GM23338 (cell line): ENCODE results near the gene ZNF638. TPM values are rescaled to one million over a fixed set of nuclear protein-coding genes. Genes with fewer than 3 reads are reported as not detected.

Experiments used
- ATAC-seq: fragments of 200-7000 bp; cut with Tn5 transposase; 3 replicates; pipeline ENCODE4 v1.9.1; 2020
- DNase-seq: peaks from one replicate; pipeline ENCODE4 v3.0.0-alpha.2; 2015; ENCODE audit warnings: low spot score
- H2AFZ ChIP-seq: fragments of 200-600 bp; sonication (generic); 2 replicates; pipeline ENCODE4 v1.8.0; 2016; ENCODE audit warnings: antibody characterized with exemption, mild to moderate bottlenecking, moderate library complexity
- H3F3A ChIP-seq: fragments of 200-600 bp; sonication (generic); replicated peaks from 2 replicates; pipeline ENCODE4 v1.8.0; 2017; ENCODE audit warnings: antibody characterized with exemption, mixed run types, low read depth
- H3K27ac ChIP-seq: fragments of 200-600 bp; sonication (generic); 2 replicates; pipeline ENCODE4 v1.6.1; 2016; ENCODE audit warnings: low read depth
- H3K27me3 ChIP-seq: fragments of 200-600 bp; sonication (generic); 2 replicates; pipeline ENCODE4 v1.8.0; 2016; ENCODE audit warnings: mild to moderate bottlenecking, mixed run types, moderate library complexity; ENCODE audit not compliant: insufficient read depth
- H3K36me3 ChIP-seq: fragments of 200-600 bp; sonication (generic); 2 replicates; pipeline ENCODE4 v1.8.0; 2016; ENCODE audit warnings: mild to moderate bottlenecking; ENCODE audit not compliant: insufficient read depth
- H3K4me1 ChIP-seq: fragments of 200-600 bp; sonication (generic); 2 replicates; pipeline ENCODE4 v1.8.0; 2016; ENCODE audit warnings: mild to moderate bottlenecking, moderate library complexity; ENCODE audit not compliant: insufficient read depth
- H3K4me2 ChIP-seq: fragments of 200-600 bp; sonication (generic); 2 replicates; pipeline ENCODE4 v1.7.1; 2017; ENCODE audit warnings: mixed run types
- H3K4me3 ChIP-seq: fragments of 200-600 bp; sonication (generic); 2 replicates; pipeline ENCODE4 v1.6.1; 2016; ENCODE audit warnings: mixed run types
- H3K79me2 ChIP-seq: fragments of 200-600 bp; sonication (generic); replicated peaks from 2 replicates; pipeline ENCODE4 v1.8.0; 2017; ENCODE audit warnings: mild to moderate bottlenecking; ENCODE audit not compliant: insufficient read depth
- H3K9me2 ChIP-seq: fragments of 200-600 bp; sonication (generic); 2 replicates; pipeline ENCODE4 v1.8.0; 2017; ENCODE audit not compliant: insufficient read depth
- H4K20me1 ChIP-seq: fragments of 200-600 bp; sonication (generic); replicated peaks from 2 replicates; pipeline ENCODE4 v1.8.0; 2017; ENCODE audit warnings: mild to moderate bottlenecking; ENCODE audit not compliant: insufficient read depth
- H3K27ac Mint-ChIP-seq: 2 replicates; pipeline ENCODE4 v1.8.0; 2020; ENCODE audit warnings: inconsistent platforms, mild to moderate bottlenecking, moderate library complexity, mixed read lengths
- H3K27me3 Mint-ChIP-seq: 3 replicates; pipeline ENCODE4 v1.8.0; 2022; ENCODE audit warnings: low read depth, mild to moderate bottlenecking, moderate library complexity, mixed read lengths, inconsistent platforms; ENCODE audit not compliant: insufficient read depth, poor library complexity
- H3K36me3 Mint-ChIP-seq: 3 replicates; pipeline ENCODE4 v1.8.0; 2021; ENCODE audit warnings: low read depth, mild to moderate bottlenecking, inconsistent platforms, moderate library complexity, mixed read lengths
- H3K4me1 Mint-ChIP-seq: 3 replicates; pipeline ENCODE4 v1.8.0; 2020; ENCODE audit warnings: mild to moderate bottlenecking, inconsistent platforms, mixed read lengths
- H3K4me3 Mint-ChIP-seq: 3 replicates; pipeline ENCODE4 v1.8.0; 2021; ENCODE audit warnings: moderate library complexity, mild to moderate bottlenecking, inconsistent platforms, mixed read lengths
- H3K9me3 Mint-ChIP-seq: 3 replicates; pipeline ENCODE4 v1.8.0; 2020; ENCODE audit warnings: moderate library complexity, mild to moderate bottlenecking, inconsistent platforms, mixed read lengths
- POLR2AphosphoS5 ChIP-seq: IDR thresholded peaks from 2 replicates; pipeline ENCODE4 v1.6.1; 2016; ENCODE audit warnings: antibody characterized with exemption, low read depth
- ZNF462 ChIP-seq: fragments of 250-450 bp; sonication (Bioruptor Pico); IDR thresholded peaks from 2 replicates; pipeline ENCODE4 v1.5.0; 2020; ENCODE audit warnings: mild to moderate bottlenecking, moderate library complexity
- polyA plus RNA-seq: library from polyadenylated mRNA; unstranded; fragments of >200 nt; fragmentation: Nextera tagmentation; extraction: Ambion mirVana; gene quantifications from 2 replicates; pipeline ENCODE4 v1.2.1, GENCODE V29; 2016
- total RNA-seq: library from RNA; depleted of rRNA; stranded (reverse); fragments of >200 nt; shearing (Covaris generic); gene quantifications from 2 replicates; pipeline ENCODE4 v1.2.3, GENCODE V29; 2014
- TF ChIP-seq, protein P1 (sequence below): IDR thresholded peaks from one replicate; pipeline ENCODE4 v1.6.1; 2018; ENCODE audit warnings: antibody characterized with exemption; ENCODE audit not compliant: unreplicated experiment

ZNF638 gene
- total and polyA plus RNA-seq, 2 experiments from 2014 or later = 185 to 190 TPM

- TF ChIP-seq ZNF462 (CRISPR knock-in tag) = no peak
These were observed 14.5 kb downstream of the ZNF638 start (continued) for GRCh38 chr2:71346065-71346464.

GRCh38 chr2:71347517-71347916, 15.9 kb downstream of the ZNF638 start:
- no peaks in the 10 kb centered on the region for H3K9me2 ChIP-seq
- peaks cover 100% of the 10 kb centered on the region for H3K79me2 ChIP-seq
- no peak overlapping the region for H2AFZ ChIP-seq
- Mint-ChIP-seq H3K36me3 (peaks cover 27% of the 10 kb centered on the region), H3K27me3 (peaks cover 2% of the 10 kb centered on the region), H3K27ac (no peak overlapping the region), H3K4me1 (no peaks in the 10 kb centered on the region), H3K4me3 (no peak overlapping the region), H3K9me3 (no peaks in the 10 kb centered on the region)
- no peak overlapping the region for H3K27ac ChIP-seq
- H4K20me1 ChIP-seq = peaks cover 92% of the 10 kb centered on the region
- H3K4me3 ChIP-seq = no peak overlapping the region
- peak; percentile 45 for DNase-seq
- H3K27me3 ChIP-seq = no peaks in the 10 kb centered on the region
- TF ChIP-seq, protein P1, sequence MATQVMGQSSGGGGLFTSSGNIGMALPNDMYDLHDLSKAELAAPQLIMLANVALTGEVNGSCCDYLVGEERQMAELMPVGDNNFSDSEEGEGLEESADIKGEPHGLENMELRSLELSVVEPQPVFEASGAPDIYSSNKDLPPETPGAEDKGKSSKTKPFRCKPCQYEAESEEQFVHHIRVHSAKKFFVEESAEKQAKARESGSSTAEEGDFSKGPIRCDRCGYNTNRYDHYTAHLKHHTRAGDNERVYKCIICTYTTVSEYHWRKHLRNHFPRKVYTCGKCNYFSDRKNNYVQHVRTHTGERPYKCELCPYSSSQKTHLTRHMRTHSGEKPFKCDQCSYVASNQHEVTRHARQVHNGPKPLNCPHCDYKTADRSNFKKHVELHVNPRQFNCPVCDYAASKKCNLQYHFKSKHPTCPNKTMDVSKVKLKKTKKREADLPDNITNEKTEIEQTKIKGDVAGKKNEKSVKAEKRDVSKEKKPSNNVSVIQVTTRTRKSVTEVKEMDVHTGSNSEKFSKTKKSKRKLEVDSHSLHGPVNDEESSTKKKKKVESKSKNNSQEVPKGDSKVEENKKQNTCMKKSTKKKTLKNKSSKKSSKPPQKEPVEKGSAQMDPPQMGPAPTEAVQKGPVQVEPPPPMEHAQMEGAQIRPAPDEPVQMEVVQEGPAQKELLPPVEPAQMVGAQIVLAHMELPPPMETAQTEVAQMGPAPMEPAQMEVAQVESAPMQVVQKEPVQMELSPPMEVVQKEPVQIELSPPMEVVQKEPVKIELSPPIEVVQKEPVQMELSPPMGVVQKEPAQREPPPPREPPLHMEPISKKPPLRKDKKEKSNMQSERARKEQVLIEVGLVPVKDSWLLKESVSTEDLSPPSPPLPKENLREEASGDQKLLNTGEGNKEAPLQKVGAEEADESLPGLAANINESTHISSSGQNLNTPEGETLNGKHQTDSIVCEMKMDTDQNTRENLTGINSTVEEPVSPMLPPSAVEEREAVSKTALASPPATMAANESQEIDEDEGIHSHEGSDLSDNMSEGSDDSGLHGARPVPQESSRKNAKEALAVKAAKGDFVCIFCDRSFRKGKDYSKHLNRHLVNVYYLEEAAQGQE = peak; percentile 77
- no peak for TF ChIP-seq POLR2AphosphoS5
- H3K36me3 ChIP-seq = peaks cover 6% of the 10 kb centered on the region; the same call in 1 of the 2 replicates
- peak; percentile 42; the same call in 2 of the 3 replicates for ATAC-seq
- H3F3A ChIP-seq = no peaks in the 10 kb centered on the region
- H3K4me1 ChIP-seq = no peaks in the 10 kb centered on the region
- H3K4me2 ChIP-seq = no peak overlapping the region
